Upper lobe of left lung (tissue), 6 donors: ENCODE measurements around the gene SYF2. TPM values are rescaled to one million over a fixed set of nuclear protein-coding genes. Genes with fewer than 3 reads are reported as not detected.

Source experiments
- ATAC-seq, 2 donors: fragments of 200-7000 bp; cut with Tn5 transposase; one replicate each; pipeline ENCODE4 v1.9.1; 2022; ENCODE audit warnings: mild to moderate bottlenecking in 2 of 2, moderate library complexity in 2 of 2; ENCODE audit not compliant: low FRiP score in 2 of 2
- DNase-seq, 2 donors: peaks; one replicate each; pipeline ENCODE4 v3.0.0-alpha.2; 2019 to 2020
- H3K27ac ChIP-seq, 4 donors: fragments of 200-600 bp; sonication (generic); one replicate each; pipeline ENCODE4 v1.5.1; 2016 to 2019
- H3K27me3 ChIP-seq, 4 donors: fragments of 200-600 bp; sonication (generic); one replicate each; pipeline ENCODE4 v1.5.1; 2017 to 2019
- H3K36me3 ChIP-seq, 4 donors: fragments of 200-600 bp; sonication (generic); one replicate each; pipeline ENCODE4 v1.5.1; 2016 to 2019
- H3K4me1 ChIP-seq, 4 donors: fragments of 200-600 bp; sonication (generic); one replicate each; pipeline ENCODE4 v1.5.1; 2018 to 2019
- H3K4me3 ChIP-seq, 4 donors: fragments of 200-600 bp; sonication (generic); one replicate each; pipeline ENCODE4 v1.5.1; 2017 to 2019; ENCODE audit warnings: mild to moderate bottlenecking in 2 of 4, moderate library complexity in 1 of 4
- H3K9me3 ChIP-seq, 4 donors: fragments of 200-600 bp; sonication (generic); one replicate each; pipeline ENCODE4 v1.5.1; 2018 to 2019
- CTCF ChIP-seq, 6 experiments: fragments of 450-650 bp in 4 of 6; fragments of 200-600 bp in 2 of 6; sonication (generic) in 2 of 6; IDR thresholded peaks; one replicate each; pipeline ENCODE4 v1.5.1; 2016 to 2019; ENCODE audit warnings: antibody characterized with exemption in 6 of 6
- EP300 ChIP-seq, 4 donors: sonication (generic); formaldehyde crosslinking; IDR thresholded peaks; one replicate each; pipeline ENCODE4 v1.5.1; 2017; ENCODE audit warnings: antibody characterized with exemption in 4 of 4, control low read depth in 2 of 4
- POLR2A ChIP-seq, 4 donors: fragments of 450-650 bp; IDR thresholded peaks; one replicate each; pipeline ENCODE4 v1.5.1; 2016 to 2017; ENCODE audit warnings: antibody characterized with exemption in 4 of 4, mild to moderate bottlenecking in 2 of 4
- POLR2AphosphoS5 ChIP-seq, 2 donors: sonication (generic); formaldehyde crosslinking; IDR thresholded peaks; one replicate each; pipeline ENCODE4 v1.5.1; 2017; ENCODE audit warnings: antibody characterized with exemption in 2 of 2
- WGBS, 2 donors: methylation state at CpG; one replicate each; pipeline ENCODE4 v1.1.5; 2017 to 2018; 5-methylcytosine and 5-hydroxymethylcytosine counted together
- total RNA-seq, 6 donors: library from RNA; depleted of rRNA in 4 of 6; stranded (reverse); fragments of >200 nt in 4 of 6; gene quantifications; one replicate each; pipeline versions ENCODE4 v1.1.0 to v1.2.1, GENCODE V29; 2016 to 2021
- donor health status: DM: no; HTN: no; CAD: no; lungs with moderate emphysema.
- donor health status: DM: no; HTN: yes; CAD: no; lungs with severe emphysema.

The SYF2 gene
- total RNA-seq, 6 donors from 2014 or later = 21.9 to 66.5 (median 39.5) TPM

GRCh38 chr1:25183126-25183980, 48.9 kb downstream of the SYF2 start:
- TF ChIP-seq CTCF (IDR thresholded peaks at IDR 0.05) = no peak
- TF ChIP-seq EP300 (IDR thresholded peaks at IDR 0.05) = no peak
- no peak for TF ChIP-seq POLR2AphosphoS5 (IDR thresholded peaks at IDR 0.05)
- TF ChIP-seq POLR2A (IDR thresholded peaks at IDR 0.05) = no peak
- H3K4me1 ChIP-seq = no peaks in the 10 kb centered on the region
- ATAC-seq (peak in 1 of 2 donors; percentile 23), DNase-seq (no peak)
- H3K27me3 ChIP-seq = no peaks in the 10 kb centered on the region
- no peak overlapping the region for H3K27ac ChIP-seq
- H3K4me3 ChIP-seq = no peak overlapping the region
- 88 to 89% methylated on average over 21 of the region's 21 CpGs for WGBS, 2 donors
- no peaks in the 10 kb centered on the region for H3K36me3 ChIP-seq
- no peaks in the 10 kb centered on the region for H3K9me3 ChIP-seq

GRCh38 chr1:25182629-25183028, 49.7 kb downstream of the SYF2 start:
- 85 to 88% methylated on average over 14 of the region's 14 CpGs for WGBS, 2 donors
- no peaks in the 10 kb centered on the region for H3K9me3 ChIP-seq
- no peaks in the 10 kb centered on the region for H3K27me3 ChIP-seq
- no peak for ATAC-seq
- no peaks in the 10 kb centered on the region for H3K4me1 ChIP-seq
- TF ChIP-seq POLR2AphosphoS5 (IDR thresholded peaks at IDR 0.05) (no peak), CTCF (IDR thresholded peaks at IDR 0.05) (no peak), EP300 (IDR thresholded peaks at IDR 0.05) (no peak), POLR2A (IDR thresholded peaks at IDR 0.05) (no peak)
- H3K27ac ChIP-seq = no peak overlapping the region
- no peak for DNase-seq
- H3K36me3 ChIP-seq = no peaks in the 10 kb centered on the region
- H3K4me3 ChIP-seq = no peak overlapping the region

- Histone ChIP-seq H3K9me3 (peaks cover 0 to 6% (median 0%) of the 10 kb centered on the region in 4 donors), H3K4me1 (no peaks in the 10 kb centered on the region), H3K27me3 (no peaks in the 10 kb centered on the region), H3K27ac (no peak overlapping the region), H3K4me3 (no peak overlapping the region), H3K36me3 (no peaks in the 10 kb centered on the region)
- DNase-seq (no peak), ATAC-seq (no peak)
- WGBS, 2 donors = 85 to 87% methylated on average over 6 of the region's 6 CpGs
- TF ChIP-seq POLR2AphosphoS5 (IDR thresholded peaks at IDR 0.05) (no peak), EP300 (IDR thresholded peaks at IDR 0.05) (no peak), CTCF (IDR thresholded peaks at IDR 0.05) (no peak), POLR2A (IDR thresholded peaks at IDR 0.05) (no peak)
Measured at GRCh38 chr1:25180996-25181395, 51.3 kb downstream of the SYF2 start.

GRCh38 chr1:25178917-25179561, 53.3 kb downstream of the SYF2 start:
- WGBS, 2 donors = 68 to 82% methylated on average over 2 to 7 of the region's 7 CpGs
- no peak for DNase-seq
- TF ChIP-seq POLR2A (IDR thresholded peaks at IDR 0.05) (no peak), POLR2AphosphoS5 (IDR thresholded peaks at IDR 0.05) (no peak), CTCF (IDR thresholded peaks at IDR 0.05) (no peak), EP300 (IDR thresholded peaks at IDR 0.05) (no peak)

More at GRCh38 chr1:25178917-25179561, 53.3 kb downstream of the SYF2 start:
- H3K36me3 ChIP-seq = no peaks in the 10 kb centered on the region
- ATAC-seq = no peak
- no peak overlapping the region for H3K4me3 ChIP-seq
- no peaks in the 10 kb centered on the region for H3K4me1 ChIP-seq
- H3K27ac ChIP-seq = no peak overlapping the region
- peaks cover 0 to 6% (median 0%) of the 10 kb centered on the region in 4 donors for H3K9me3 ChIP-seq
- H3K27me3 ChIP-seq = no peaks in the 10 kb centered on the region
